NCI-H2081 (cell line): ENCODE results near the gene GPHA2.
A peak's percentile ranks its signal among the peaks of the same experiment; 100 is the strongest.

Source experiments
- DNase-seq, 2 experiments: peaks; one replicate each; lab custom pipeline; 2025; lab: John Stamatoyannopoulos, UW

Gene GPHA2

GRCh38 chr11:64891215-64891848 is 44.4 kb downstream of the GPHA2 start:
- no peak for DNase-seq

DNA sequence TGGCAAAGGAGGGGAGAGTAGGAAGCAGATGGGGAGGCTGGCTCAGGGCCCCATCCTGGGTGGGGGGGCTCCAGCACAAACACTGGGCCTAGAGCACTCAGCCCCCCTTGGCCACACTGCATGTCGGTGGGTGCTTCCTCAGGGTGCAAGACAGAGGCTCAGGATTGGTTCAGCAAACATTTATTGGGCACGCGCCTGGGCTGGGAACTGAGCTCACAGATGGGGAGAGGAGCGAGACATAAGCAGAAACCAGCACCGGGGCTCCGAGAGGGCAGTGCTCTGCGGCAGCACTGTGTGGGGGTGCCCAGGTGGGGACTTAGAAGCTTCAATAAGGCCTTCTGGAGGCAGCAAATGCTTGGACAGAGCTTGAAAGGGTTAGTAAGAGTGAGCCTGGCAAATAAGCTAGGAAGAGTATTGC is 45.2 kb downstream of the GPHA2 start:
- no peak for DNase-seq

GRCh38 chr11:64888729-64889511 is 46.8 kb downstream of the GPHA2 start:
- DNase-seq, result no peak

DNA sequence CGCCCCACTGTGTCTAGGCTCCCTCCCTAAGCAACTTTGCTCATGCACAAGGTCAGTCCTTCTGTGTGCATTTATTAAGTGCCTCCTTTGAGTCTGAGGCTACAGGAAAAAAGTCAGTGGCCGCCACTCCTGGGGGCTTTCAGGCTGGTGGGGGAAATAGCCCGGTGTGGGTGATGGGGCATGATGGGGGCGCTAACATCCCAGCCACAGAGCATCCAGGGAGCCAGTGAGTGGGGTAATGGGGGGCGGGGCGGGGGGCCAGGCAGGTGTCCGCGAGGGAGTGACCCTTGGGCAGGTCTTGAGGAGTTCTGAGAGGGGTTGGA is 47.3 kb downstream of the GPHA2 start:
- DNase-seq, result no peak

DNA sequence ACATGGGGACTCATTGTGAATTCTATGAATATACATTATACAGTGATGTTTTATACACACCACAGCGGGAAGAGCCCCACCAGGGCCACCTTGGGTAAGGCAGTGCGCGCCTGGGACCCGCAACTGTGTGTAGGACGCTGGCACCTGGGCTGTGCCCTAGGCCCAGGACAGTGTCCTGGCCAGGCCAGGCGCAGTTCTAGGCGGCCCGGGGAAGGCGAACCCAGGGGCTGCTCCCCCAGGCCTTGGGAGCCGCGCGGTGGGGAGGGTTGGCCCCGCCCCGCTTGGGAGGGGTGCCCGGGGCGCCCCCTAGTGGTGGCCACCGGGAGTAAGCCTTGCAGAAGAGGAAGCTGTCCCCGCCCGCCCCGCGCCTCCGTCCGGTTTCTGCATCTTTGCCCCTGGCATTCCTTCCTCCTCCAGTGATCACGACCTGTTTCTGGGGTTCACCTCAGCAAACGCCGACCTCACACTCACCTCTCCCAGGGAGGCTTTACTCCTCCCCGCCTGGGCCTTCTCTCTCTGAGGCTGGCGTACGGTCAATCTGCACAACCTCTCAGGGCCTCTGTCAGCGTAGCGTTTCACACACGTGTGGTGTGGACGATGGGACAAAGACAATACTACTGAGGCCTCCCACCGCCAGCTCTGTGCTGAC is 47.8 kb downstream of the GPHA2 start:
- DNase-seq, result peak; percentile 44 to 67

DNA sequence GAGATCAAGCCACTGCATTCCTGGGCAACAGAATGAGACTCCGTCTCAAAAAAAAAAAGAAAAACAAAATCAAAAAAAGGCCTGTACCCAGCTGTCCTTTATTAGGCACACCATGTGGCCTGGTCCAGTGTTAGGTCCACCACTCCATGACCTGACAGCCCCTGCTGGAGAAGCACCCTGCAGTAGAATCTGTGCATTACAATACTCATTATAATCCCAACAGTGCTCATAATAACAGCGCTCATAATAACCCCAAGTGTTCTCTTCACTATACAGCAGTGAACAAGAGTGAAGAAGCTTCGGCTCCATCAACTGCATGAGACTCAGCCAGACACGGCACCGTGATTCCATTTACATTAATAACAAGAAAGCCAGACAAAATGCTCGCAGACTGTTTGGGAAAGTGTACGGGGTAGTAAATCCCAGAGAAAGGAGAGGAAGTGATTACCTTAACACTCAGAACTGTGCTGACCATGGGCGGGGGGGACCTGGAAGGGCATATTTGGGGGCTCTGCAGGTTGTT is 48.4 kb downstream of the GPHA2 start:
- DNase-seq, result no peak

GRCh38 chr11:64885367-64886286 is 50.1 kb downstream of the GPHA2 start:
- no peak for DNase-seq
